Small intestine (tissue), 7 donors: ENCODE measurements around the gene PARD3. TPM values are rescaled to one million over a fixed set of nuclear protein-coding genes. Genes with fewer than 3 reads are reported as not detected.
"Not testable (repeated sequence)": the region's sequence is repeated elsewhere in the genome, so short reads cannot be mapped to it uniquely, and the experiment has no call there.

Source experiments
- DNase-seq, 2 donors: peaks; one replicate each; pipeline versions ENCODE4 v3.0.0 to v3.0.0-alpha.2; 2013
- FAIRE-seq: peaks from 2 replicates; lab custom pipeline; 2012; peaks lifted over from hg19 to GRCh38; lab: Jason Lieb, UNC
- H3K27ac ChIP-seq, 3 donors: one replicate each; pipeline ENCODE4 v1.5.1; 2013; ENCODE audit warnings: low read length in 2 of 3, mild to moderate bottlenecking in 2 of 3, control low read depth in 1 of 3, inconsistent platforms in 1 of 3, low read depth in 1 of 3, moderate library complexity in 1 of 3
- H3K27me3 ChIP-seq, 3 donors: one replicate each; pipeline ENCODE4 v1.6.1; 2013; ENCODE audit warnings: low read length in 3 of 3, inconsistent platforms in 1 of 3; ENCODE audit not compliant: control insufficient read depth in 3 of 3, insufficient read depth in 3 of 3
- H3K36me3 ChIP-seq, 3 donors: one replicate each; pipeline ENCODE4 v1.6.1; 2013; ENCODE audit warnings: low read length in 3 of 3, inconsistent platforms in 1 of 3, low read depth in 1 of 3, mild to moderate bottlenecking in 1 of 3, moderate library complexity in 1 of 3; ENCODE audit not compliant: control insufficient read depth in 3 of 3, insufficient read depth in 2 of 3
- H3K4me1 ChIP-seq, 3 donors: one replicate each; pipeline ENCODE4 v1.6.1; 2013; ENCODE audit warnings: low read length in 2 of 3, inconsistent platforms in 1 of 3, low read depth in 1 of 3, mild to moderate bottlenecking in 1 of 3, moderate library complexity in 1 of 3; ENCODE audit not compliant: control insufficient read depth in 3 of 3, insufficient read depth in 2 of 3
- H3K4me3 ChIP-seq, 3 donors: one replicate each; pipeline ENCODE4 v1.5.1; 2013; ENCODE audit warnings: low read length in 3 of 3, control low read depth in 1 of 3, inconsistent platforms in 1 of 3, low read depth in 1 of 3, mild to moderate bottlenecking in 1 of 3, moderate library complexity in 1 of 3
- H3K9me3 ChIP-seq, 2 donors: one replicate each; pipeline ENCODE4 v1.6.1; 2013; ENCODE audit warnings: low read depth in 1 of 2, low read length in 1 of 2; ENCODE audit not compliant: control insufficient read depth in 2 of 2, insufficient read depth in 1 of 2
- WGBS, 3 donors: extraction: QIAGEN DNeasy Blood & Tissue Kit; methylation state at CpG; one replicate each; pipeline ENCODE4 v1.1.7; 2013; 5-methylcytosine and 5-hydroxymethylcytosine counted together
- polyA plus RNA-seq, 4 donors: library from polyadenylated mRNA; stranded (reverse) in 3 of 4; unstranded in 1 of 4; fragments of 200-250 nt in 3 of 4; fragments of 120-200 nt in 1 of 4; gene quantifications; one replicate each; pipeline versions ENCODE4 v1.2.1 to v1.2.3, GENCODE V29; 2013
- donor health status: healthy with polysubstance abuse.
- donor health status: control.
- donor health status: control.
- donor health status: Bipolar disorder and iron deficiency.
- donor health status: healthy.

The PARD3 gene
- polyA plus RNA-seq, 4 donors, result 14.3 to 24.3 (median 15.5) TPM

DNA sequence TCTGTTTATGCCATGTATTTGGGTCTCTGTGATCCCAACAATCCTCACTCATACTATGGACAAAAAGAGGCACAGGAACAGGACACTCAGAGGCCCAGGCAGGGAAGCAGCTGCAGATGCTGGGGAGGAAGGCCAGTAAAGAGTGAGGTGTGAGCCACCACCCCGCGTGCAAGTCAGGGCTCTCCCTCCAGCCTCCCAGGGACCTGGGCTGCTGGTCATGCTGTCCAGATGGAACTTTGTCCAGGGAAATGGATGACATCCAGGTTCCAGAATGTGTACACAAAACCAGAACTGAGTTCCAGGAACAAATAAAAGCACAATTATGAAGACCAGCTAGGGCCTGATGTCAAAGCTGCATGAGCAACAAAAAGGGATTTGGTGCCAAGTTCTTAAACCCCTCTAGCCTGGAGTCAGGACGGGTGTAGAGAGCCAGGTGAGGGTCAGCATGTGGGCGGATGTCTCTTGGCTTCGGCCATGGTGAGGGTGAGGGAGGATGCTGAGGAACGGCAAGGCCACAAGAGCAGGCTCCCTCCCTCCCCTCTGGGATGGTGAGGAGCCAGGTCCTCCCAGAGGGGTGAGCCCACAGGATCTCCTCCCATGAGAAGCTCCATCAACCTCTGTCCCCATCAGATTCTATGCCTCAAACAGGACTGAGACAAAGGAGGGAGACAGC is 739.7 kb downstream of the PARD3 start:
- FAIRE-seq (no peak), DNase-seq (no peak)
- no peaks in the 10 kb centered on the region for H3K27me3 ChIP-seq
- H3K4me1 ChIP-seq, result no peaks in the 10 kb centered on the region
- no peak overlapping the region for H3K27ac ChIP-seq
- 71 to 86% (median 78%) methylated on average over 6 of the region's 6 CpGs for WGBS, 3 donors
- no peak overlapping the region for H3K4me3 ChIP-seq
- H3K36me3 ChIP-seq, result no peaks in the 10 kb centered on the region
- H3K9me3 ChIP-seq, result peaks cover 0 to 3% of the 10 kb centered on the region in 2 donors

GRCh38 chr10:34074051-34074450 is 741.0 kb downstream of the PARD3 start:
- WGBS, 3 donors, result 65 to 84% (median 80%) methylated on average over 3 of the region's 3 CpGs
- Histone ChIP-seq H3K9me3 (peaks cover 0 to 3% of the 10 kb centered on the region in 2 donors), H3K27ac (no peak overlapping the region), H3K4me1 (no peaks in the 10 kb centered on the region), H3K27me3 (no peaks in the 10 kb centered on the region), H3K36me3 (no peaks in the 10 kb centered on the region), H3K4me3 (no peak overlapping the region)
- DNase-seq (no peak), FAIRE-seq (no peak)

DNA sequence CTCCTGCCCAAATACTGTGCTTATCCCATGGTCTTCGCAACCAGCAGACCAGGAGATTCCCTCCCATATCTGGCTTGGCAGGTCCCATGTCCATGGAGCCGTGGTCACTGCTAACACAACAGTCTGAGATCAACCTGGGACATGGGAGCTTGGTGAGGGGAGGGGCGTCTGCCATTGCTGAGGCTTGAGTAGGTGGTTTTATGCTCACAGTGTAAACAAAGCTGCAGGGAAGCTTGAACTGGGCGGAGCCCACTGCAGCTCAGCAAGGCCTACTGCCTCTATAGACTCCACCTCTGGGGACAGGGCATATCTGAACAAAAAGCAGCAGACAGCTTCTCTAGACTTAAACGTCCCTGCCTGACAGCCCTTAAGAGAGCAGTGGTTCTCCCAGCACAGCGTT is 747.4 kb downstream of the PARD3 start:
- not testable (repeated sequence) for H3K36me3 ChIP-seq, H3K4me3 ChIP-seq, FAIRE-seq, DNase-seq, H3K27me3 ChIP-seq, H3K4me1 ChIP-seq, H3K27ac ChIP-seq
- WGBS, 3 donors, result 68 to 81% (median 72%) methylated on average over 6 of the region's 6 CpGs
- peaks cover 0 to 12% of the 10 kb centered on the region in 2 donors for H3K9me3 ChIP-seq

- peaks cover 2 to 17% of the 10 kb centered on the region in 2 donors for H3K9me3 ChIP-seq
- FAIRE-seq (no peak), DNase-seq (no peak)
- peaks cover 0 to 2% (median 0%) of the 10 kb centered on the region in 3 donors for H3K27me3 ChIP-seq
- 79 to 100% (median 89%) methylated on average over 1 of the region's 1 CpG for WGBS, 3 donors
- no peak overlapping the region for H3K27ac ChIP-seq
- no peak overlapping the region for H3K4me3 ChIP-seq
- H3K4me1 ChIP-seq, result no peaks in the 10 kb centered on the region
- H3K36me3 ChIP-seq, result no peaks in the 10 kb centered on the region
Measured at GRCh38 chr10:34063592-34063991, 751.5 kb downstream of the PARD3 start.

DNA sequence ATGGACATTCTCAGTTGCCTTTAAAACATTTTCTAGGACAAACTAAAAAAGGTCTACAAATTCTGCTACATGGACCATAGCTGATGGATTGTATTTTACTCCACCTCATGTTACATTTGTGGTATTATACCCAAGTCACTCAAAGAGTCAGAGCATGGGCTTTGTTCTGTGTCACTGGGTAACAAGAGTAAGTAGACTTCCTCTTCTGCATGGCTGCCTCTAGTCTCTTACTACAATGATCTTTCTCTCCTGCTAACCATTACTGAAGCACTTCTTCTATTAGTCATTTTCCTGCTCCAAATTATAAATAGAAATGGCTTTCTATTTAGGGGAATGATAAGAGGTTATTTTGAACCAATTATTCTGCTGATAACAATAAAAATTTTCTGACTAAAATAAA is 753.3 kb downstream of the PARD3 start:
- DNase-seq (no peak), FAIRE-seq (no peak)
- Histone ChIP-seq H3K36me3 (no peaks in the 10 kb centered on the region), H3K27me3 (peaks cover 0 to 2% (median 0%) of the 10 kb centered on the region in 3 donors), H3K4me3 (no peak overlapping the region), H3K4me1 (no peaks in the 10 kb centered on the region), H3K9me3 (peaks cover 2 to 17% of the 10 kb centered on the region in 2 donors), H3K27ac (no peak overlapping the region)
